ENCODE measurements around the gene MSANTD2. TPM values are rescaled to one million over a fixed set of nuclear protein-coding genes. Genes with fewer than 3 reads are reported as not detected.

The MSANTD2 gene
- total RNA-seq, 4 donors from 2014 or later: 19.8 to 32.8 (median 23.5) TPM

GRCh38 chr11:124738713-124739478, 61.3 kb downstream of the MSANTD2 start:
- Histone ChIP-seq H3K27ac (no peak overlapping the region), H3K9me3 (no peaks in the 10 kb centered on the region), H3K4me1 (peaks cover 0 to 18% (median 7%) of the 10 kb centered on the region in 4 donors), H3K27me3 (peaks cover 0 to 38% of the 10 kb centered on the region in 2 donors), H3K36me3 (no peaks in the 10 kb centered on the region), H3K4me3 (peak overlapping the region in 2 of 4 donors; percentile 54 to 59)
- DNase-seq (ENCODE audit: low spot score in 2 of 2): no peak
- 50 to 61% methylated on average over 21 of the region's 21 CpGs for WGBS, 2 donors
- TF ChIP-seq POLR2A (IDR thresholded peaks at IDR 0.05): no peak

GRCh38 chr11:124737638-124738305, 62.4 kb downstream of the MSANTD2 start:
- Histone ChIP-seq H3K9me3 (no peaks in the 10 kb centered on the region), H3K4me1 (peaks cover 0 to 18% (median 7%) of the 10 kb centered on the region in 4 donors), H3K4me3 (no peak overlapping the region), H3K27ac (no peak overlapping the region), H3K27me3 (peaks cover 0 to 27% of the 10 kb centered on the region in 2 donors), H3K36me3 (no peaks in the 10 kb centered on the region)
- DNase-seq (ENCODE audit: low spot score in 2 of 2): no peak
- no peak for TF ChIP-seq POLR2A (IDR thresholded peaks at IDR 0.05)
- TF ChIP-seq EP300 (IDR thresholded peaks at IDR 0.05): no peak
- no peak for TF ChIP-seq CTCF (IDR thresholded peaks at IDR 0.05)
- 47 to 63% methylated on average over 7 of the region's 7 CpGs for WGBS, 2 donors

GRCh38 chr11:124736736-124737135, 63.5 kb downstream of the MSANTD2 start:
- DNase-seq (ENCODE audit: low spot score in 2 of 2): peak in 1 of 2 donors; percentile 47
- no peak overlapping the region for H3K27ac ChIP-seq
- no peaks in the 10 kb centered on the region for H3K36me3 ChIP-seq
- TF ChIP-seq CTCF (IDR thresholded peaks at IDR 0.05): no peak
- TF ChIP-seq EP300 (IDR thresholded peaks at IDR 0.05): peak in 1 of 2 donors; percentile 15
- H3K4me1 ChIP-seq: peaks cover 0 to 18% (median 7%) of the 10 kb centered on the region in 4 donors
- no peaks in the 10 kb centered on the region for H3K9me3 ChIP-seq
- H3K4me3 ChIP-seq: no peak overlapping the region
- 63 to 68% methylated on average over 3 of the region's 3 CpGs for WGBS, 2 donors
- peaks cover 0 to 17% of the 10 kb centered on the region in 2 donors for H3K27me3 ChIP-seq

- Histone ChIP-seq H3K4me1 (no peaks in the 10 kb centered on the region), H3K9me3 (no peaks in the 10 kb centered on the region), H3K36me3 (no peaks in the 10 kb centered on the region), H3K4me3 (no peak overlapping the region), H3K27me3 (no peaks in the 10 kb centered on the region), H3K27ac (no peak overlapping the region)
- peak in 1 of 2 donors; percentile 38 for DNase-seq (ENCODE audit: low spot score in 2 of 2)
- WGBS, 2 donors: 75 to 81% methylated on average over 4 of the region's 4 CpGs
- no peak for TF ChIP-seq CTCF (IDR thresholded peaks at IDR 0.05)
- TF ChIP-seq EP300 (IDR thresholded peaks at IDR 0.05): no peak
- TF ChIP-seq POLR2A (IDR thresholded peaks at IDR 0.05): no peak
Observed at GRCh38 chr11:124732230-124732629, 68.0 kb downstream of the MSANTD2 start.

- Histone ChIP-seq H3K4me3 (no peak overlapping the region), H3K27me3 (peaks cover 0 to 23% of the 10 kb centered on the region in 2 donors), H3K9me3 (no peaks in the 10 kb centered on the region), H3K27ac (no peak overlapping the region), H3K4me1 (peaks cover 0 to 9% (median 0%) of the 10 kb centered on the region in 4 donors), H3K36me3 (no peaks in the 10 kb centered on the region)
- WGBS, 2 donors: 82 to 89% methylated on average over 4 of the region's 4 CpGs
- no peak for DNase-seq (ENCODE audit: low spot score in 2 of 2)
- no peak for TF ChIP-seq POLR2A (IDR thresholded peaks at IDR 0.05)
- no peak for TF ChIP-seq CTCF (IDR thresholded peaks at IDR 0.05)
- TF ChIP-seq EP300 (IDR thresholded peaks at IDR 0.05): no peak
Observed at GRCh38 chr11:124729571-124729970, 70.6 kb downstream of the MSANTD2 start.
